Activated gamma-delta T cell (primary cell): ENCODE measurements around the gene CMTM8.

Experiments
- DNase-seq: peaks from one replicate; lab custom pipeline; 2025; lab: John Stamatoyannopoulos, UW

CMTM8 gene

DNA sequence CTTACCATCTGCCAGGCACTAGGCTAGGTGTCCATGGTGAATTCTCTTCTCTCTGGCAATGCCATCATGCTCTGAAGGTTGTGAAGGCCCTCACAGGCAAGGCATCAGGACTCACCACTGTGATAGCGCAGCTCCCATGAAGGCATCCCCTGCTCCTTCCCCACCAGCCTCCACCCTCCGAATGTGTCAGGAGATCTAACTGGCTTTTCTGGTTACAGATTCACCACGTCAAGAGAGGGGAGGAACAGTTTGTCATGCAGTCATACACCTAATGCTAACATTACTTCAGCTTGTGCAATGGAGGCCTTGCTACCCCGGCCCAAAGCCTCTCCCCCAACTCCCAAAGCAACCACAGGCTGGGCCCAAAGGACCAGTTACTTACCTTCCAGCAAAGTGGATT is 8.9 kb upstream of the CMTM8 start:
- no peak for DNase-seq

DNA sequence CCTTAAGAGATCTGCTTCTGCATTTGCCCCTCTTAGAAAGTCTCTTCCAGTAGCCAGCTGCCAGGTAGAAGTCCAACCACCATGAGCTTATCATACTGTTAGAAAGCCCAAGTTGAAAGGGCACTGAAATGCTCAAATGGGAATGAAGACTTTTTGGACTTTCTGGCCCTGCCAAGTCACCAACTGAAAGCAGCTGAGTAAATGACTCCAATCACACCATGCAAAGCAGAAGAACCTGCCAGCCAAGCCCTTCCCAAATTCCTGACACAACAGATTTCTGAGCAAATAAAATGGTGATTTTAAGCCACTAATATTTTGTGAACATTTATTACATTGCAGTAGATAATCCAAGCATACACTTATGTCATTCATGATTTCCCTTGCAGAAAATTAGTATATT is 2.1 kb upstream of the CMTM8 start:
- no peak for DNase-seq

DNA sequence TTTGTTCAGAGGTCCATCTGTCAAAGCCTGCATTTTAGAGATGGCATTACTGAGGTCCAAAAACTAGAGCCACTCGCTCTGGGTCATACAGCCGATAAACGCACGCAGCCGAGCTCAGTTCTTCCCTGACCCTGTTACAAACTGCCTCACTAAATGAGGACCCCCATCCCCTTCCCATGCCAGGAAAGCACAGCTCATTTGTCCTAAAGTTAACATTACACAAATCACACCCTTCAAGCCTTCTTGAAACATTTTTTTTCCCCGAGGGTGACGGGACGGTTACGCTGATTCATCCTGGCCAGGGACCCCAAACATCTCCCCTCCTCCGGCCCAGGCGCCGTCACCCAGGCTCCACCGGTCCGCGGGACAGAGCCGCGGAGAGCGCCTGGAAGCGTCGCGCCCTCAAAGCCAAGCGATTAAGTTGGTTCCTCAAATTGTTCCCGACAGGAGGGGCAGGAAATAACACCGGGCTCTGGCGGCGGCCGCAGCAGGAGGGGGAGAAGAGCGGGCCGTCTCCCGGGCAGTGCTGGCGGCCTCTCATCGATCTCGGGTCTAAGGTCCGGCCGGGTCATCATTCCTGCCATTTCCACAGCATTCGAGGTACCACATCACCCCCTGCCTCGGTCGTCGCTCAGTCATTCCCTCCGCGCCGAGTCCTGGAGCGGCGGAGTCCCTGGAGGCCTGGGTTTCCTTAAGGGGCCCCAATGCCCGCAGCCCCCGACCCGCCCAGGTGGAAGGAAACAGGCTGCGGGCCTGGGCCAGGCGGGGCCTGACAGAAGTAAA is 619 bp upstream of the CMTM8 start:
- no peak for DNase-seq

DNA sequence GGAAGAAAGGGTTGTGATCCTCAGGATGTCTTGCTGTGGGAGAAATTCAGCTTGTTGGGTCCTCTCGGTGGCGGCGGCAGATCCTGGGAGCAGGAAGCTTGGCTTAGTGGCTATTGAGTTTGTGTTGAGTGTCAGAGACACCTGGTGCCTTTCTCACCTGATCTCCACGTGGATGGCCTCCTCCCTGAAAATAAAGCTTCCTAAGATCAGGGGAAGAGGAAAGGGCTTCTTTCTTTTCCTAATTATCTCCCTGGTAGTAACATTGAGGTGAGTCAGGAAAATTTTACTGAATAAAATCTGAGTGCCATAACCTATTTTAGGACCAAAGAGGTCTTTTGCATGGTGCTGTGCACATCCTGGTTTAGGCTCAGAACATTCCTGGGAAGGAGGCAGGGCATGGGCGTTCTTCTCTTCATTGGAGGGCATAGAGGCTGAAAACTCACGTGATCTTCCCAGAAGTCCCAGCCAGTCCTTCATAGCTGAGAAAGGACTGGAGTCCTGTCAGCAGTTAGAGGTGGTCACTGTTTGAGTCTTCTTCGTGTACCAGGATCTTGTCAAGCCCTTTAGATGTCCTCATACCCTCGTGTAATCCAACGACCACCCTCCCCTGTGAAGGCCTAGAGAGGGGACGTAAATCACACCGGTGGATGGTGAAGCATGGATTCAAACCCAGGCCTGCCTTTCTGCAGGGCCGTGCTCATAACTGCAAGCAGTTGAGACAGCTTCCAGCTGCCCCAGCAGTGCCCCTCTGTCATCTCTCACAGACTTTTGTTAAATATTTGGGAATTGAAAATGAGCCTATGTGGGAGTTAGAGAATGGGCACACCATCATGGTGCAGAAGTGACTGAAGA is 1.1 kb downstream of the CMTM8 start:
- no peak for DNase-seq

DNA sequence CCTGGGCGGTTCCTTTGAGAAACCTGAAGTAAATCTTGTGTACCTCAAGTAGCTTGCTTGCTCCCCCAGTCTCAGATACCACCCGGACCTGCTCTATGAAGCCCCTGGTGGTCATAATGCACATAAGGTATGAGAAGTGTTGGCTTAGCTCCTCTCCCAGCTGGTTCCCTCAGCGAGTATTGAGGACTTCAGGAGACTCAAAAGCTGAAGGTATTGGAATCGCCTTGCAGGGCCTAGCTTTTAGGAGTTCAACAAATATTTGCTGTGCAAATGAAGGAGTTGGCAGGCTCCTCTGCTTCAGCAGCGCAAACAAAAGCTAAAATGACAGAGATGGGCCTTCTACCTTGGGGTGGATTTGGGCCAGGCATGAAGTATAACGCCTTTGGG is 1.7 kb downstream of the CMTM8 start:
- DNase-seq = no peak

DNA sequence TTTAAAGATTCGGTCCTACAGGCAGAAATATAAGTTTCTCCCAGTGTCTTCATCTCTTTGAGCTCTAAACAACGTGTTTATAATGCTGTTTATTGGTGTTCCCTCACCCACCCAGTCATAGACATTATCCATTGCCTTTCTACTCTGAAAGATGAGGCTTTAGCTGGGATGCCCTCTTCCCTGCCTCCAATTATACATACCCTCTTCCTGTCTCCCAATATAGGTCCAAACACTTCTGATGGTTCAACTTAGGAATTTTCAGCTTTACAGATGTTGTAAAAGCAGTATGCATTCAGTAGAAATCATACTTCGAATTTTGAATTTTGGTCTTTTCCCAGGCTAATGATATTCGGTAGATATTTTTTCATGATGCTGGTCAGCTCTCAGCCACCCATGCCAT is 2.6 kb downstream of the CMTM8 start:
- DNase-seq = no peak

DNA sequence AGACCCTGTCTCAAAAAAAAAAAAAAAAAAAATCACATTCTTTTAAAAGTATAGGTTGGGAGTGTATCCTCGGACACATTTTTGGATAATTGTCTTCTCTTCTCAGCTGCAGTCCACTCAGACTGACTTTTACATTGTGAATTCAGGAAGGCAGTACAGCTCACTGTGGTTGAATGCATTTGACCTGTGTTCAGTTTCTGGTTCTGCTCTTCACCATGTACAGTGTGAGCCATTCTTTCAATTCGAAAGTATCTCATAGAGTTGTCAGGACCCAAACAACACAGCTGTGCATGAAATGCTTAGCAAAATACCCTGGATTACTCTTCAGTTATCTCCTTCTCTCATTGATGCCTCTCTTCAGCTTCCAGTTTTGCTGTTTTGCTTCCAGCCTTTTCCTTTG is 5.0 kb downstream of the CMTM8 start:
- DNase-seq = no peak

DNA sequence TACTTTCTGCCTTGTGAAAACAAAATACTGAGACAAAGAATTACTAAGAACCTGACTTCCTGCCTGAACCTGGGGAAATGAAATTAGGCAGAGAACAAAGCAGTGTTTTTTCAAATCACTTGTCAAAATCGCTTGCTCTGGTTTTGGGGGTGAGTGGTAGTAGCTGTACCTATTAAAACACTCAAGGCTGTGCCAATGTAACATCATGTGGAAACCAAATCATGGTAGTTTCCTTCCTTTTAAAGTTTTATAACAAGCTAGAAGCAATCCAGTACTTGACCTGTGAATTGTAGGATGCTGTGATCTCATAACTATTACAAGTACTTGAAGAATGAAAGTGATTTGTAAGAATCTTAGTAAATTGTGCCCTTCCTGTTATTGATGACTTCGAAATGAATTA is 6.7 kb downstream of the CMTM8 start:
- DNase-seq = no peak

DNA sequence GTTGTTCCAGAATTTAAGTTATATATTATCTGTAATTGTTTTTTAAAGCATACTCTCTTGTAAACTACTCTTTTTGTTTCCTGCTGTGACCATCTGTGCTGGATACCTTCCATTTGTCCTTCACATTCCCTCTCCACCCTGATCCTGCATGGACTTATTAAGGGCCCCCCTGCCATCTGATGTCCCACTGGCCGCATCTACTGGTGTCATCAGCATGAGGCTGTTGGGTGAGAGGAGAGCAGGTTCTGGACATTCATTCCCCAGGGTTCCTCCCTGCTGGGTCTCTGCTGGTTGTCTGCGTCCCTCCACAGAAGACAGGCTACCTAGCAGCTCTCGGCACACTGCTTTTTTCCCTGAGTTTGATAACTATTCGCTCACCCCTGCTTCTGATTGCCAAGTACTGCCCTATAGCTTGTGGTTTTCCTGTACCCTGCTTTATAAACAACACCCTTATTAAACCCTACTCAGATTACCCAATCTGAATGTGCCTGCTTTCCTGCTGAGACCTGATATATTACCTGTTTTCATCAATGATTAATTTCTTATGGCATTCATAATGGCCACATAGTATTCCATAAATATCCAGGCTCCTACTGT is 7.7 kb downstream of the CMTM8 start:
- no peak for DNase-seq

DNA sequence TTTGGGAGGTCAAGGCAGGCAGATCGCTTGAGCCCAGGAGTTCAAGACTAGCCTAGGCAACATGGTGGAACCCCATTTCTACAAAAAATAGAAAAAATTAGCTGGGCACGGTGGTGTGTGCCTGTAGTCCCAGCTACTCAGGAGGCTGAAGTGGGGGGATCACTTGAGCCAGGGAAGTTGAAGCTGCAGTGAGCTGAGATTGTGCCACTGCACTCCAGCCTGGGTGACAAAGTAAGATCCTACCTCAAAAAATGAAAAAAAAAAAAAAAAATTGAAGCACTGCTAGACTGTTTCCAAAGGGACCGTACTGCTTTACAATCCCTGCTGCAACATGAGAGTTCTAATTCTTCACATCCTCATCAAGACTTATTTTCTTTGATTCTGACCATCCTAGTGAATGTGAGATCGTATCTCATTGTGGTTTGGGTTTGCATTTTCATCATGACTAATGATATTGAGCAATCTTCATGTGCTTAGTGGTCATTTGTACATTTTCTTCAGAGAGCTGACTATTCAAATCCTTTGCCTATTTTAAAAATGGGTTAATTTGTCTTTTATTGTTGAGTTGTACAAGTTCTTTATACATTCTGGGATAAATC is 10.8 kb downstream of the CMTM8 start:
- no peak for DNase-seq

DNA sequence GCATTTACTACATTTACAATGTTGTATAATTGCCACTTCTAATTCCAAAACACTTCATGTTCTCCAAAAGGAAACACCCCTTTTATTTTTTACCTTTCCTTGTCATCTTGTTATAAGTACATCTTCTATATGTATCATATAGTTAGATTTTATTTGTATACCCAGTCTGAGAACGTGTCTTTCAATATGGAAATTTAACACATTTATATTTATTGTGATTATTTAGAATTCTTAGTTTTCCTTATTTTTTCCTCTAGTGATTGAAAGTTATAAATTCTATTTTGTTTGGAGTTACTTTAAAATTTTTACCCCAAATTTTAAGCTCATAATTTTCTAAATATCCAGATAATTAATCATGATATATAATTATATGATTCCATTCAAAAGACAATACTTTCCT is 15.8 kb downstream of the CMTM8 start:
- no peak for DNase-seq

DNA sequence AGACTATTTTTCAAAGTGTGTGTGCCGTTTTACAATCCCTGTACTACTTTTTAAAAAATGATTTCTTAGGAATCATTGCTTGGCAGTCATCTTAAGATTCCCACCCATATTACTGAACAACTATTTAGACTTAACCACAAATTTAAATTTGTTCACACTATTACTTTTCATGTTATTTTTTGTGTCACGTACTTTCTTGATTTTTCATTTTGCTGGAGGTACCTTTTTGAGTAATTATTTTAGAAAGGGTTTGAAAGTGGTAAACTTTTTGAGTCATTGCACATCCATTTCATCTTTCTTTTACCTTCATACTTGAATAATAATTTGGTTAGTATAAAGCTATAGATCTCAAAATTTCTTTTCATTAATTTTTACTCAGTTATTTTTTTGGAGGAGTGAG is 16.9 kb downstream of the CMTM8 start:
- DNase-seq = no peak

DNA sequence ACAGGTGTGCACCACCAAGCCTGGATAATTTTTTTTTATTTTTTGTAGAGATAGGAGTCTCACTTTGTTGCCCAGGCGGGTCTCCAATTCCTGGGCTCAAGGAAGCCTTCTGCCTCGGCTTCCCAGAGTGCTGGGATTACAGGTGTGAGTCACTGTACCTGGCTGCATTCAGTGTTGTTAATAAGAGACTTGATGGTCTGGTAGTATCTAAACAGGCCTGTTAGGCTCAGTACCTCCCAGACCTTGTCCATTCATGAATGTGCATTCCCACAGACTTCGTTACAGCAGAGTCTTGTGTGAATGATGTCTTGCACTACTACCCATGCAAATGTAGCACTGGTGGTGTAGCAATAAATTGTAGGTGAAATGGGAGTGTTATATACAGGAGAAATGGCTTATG is 17.7 kb downstream of the CMTM8 start:
- DNase-seq = no peak

DNA sequence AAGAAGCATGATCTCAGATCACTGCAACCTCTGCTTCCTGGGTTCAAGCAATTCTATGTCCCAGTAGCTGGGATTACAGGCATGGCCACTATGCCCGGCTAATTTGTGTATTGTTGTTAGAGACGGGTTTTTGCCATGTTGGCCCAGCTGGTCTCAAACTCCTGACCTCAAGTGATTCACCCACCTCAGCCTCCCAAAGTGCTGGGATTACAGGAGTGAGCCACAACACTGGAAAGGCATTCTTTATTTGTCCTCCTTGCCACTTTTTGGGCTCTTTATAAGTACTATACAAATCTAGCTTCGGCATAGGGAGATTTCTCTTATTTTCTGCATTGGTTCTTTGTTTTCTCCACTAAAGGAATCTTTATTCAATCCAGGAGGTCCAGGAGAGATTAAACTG is 18.6 kb downstream of the CMTM8 start:
- no peak for DNase-seq

DNA sequence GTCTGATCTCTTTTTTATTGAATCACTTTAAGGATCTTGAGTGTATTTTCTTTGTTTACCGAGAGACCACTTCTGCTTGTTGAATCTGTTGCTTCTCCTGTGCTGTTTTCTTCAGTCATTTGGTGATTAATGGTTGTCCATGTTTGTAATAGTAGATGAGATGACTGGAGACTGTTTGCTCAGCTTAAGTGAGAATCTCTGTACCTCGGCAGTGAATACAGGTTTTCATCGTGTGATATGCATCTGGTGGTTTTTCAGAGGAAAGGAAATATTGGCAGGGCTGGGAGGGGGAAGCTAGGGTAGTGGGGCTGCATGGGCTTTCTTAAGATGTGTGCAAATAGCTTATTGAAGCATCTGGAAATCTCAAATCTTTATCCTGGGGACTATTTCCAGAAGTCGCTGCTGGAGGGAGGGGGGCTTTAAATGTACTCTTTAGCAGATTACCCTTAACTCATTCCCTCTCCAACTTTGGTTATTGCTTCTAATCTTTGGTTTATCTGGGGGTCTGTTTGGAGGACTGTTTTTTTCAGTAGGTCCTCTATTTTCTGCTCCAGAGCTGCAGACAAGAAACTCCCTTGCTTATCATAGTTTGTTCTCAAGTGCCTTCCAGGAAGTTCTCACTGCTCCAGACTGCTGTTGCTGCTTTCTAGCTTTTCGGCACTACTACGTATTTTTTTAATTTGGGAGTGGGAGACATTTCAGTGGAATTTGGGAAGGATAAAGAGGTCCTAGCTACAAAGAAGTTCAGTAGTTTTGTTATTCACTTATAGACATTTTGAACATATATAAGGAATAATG is 19.4 kb downstream of the CMTM8 start:
- DNase-seq = no peak

DNA sequence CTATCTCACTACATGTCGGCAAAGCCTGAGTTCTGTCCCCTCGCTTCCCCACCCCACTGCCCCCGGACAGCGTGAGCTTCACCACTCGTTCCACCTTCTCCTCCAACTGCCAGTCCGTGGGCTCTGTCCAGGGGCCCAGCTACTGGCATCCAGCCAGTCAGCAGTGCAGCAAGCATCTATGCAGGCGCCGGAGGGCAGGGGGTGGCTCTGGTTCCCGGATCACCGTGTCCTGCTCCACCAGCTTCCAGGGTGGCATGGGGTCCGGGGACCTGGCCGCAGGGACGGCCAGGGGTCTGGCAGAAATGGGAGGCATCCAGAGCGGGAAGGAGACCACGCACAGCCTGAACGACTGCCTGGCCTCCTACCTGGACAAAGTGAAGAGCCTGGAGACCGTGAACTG is 20.4 kb downstream of the CMTM8 start:
- DNase-seq = no peak

DNA sequence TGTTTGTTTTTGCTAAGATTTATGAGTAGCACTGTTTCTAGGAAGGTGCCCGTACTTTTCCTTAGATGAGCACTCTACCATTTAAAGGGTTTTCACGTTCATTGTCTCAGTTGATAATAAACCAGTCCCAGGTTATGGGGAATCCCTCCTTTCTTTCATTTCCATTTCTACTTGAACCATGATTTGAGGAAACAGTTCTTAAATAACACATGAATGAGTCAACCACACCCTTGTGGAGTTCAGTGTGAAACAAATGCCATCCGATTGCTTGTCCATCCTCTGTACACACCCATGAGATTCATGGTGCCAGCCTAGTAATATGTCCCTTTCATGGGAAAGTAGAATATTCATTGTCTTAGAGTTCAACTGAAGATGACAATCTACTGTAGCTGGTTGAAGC is 23.1 kb downstream of the CMTM8 start:
- DNase-seq = no peak

DNA sequence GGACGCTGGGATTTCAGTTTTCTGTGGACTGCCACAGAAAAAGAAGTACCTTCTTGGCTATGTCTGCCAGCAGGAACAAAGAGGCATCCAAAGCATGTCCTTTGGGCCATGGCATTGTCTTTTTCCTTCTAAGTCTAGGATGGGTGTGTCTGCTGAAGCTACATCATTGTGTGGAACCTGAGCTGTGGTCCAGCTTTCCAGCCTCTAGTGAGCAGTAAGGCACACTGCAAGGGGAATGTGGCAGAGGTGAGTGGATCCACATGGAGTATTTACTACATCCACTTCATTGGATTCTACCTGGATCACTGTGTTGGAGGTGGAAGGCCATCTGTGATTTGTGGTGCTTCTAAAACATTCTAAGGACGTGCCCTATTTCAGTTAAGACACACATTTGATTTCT is 23.7 kb downstream of the CMTM8 start:
- DNase-seq = no peak

DNA sequence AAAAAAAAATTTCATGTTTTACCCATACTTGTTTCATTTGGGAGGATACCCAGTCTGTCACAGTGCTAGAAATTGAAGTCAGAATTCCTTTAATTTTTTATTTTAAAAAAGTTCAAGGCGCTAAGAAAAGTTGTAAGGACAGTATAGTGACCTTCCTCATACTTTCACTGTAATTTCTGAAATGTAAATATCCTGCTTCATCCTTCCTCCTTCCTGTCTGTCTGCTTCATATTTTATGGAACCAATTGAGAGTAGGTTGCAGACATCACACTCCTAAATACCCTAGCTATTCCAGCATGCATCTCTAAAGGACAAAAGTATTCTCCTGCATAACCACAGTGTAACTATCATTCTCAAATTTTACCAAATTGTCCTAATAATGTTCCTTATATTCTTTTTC is 35.8 kb downstream of the CMTM8 start:
- DNase-seq = no peak

DNA sequence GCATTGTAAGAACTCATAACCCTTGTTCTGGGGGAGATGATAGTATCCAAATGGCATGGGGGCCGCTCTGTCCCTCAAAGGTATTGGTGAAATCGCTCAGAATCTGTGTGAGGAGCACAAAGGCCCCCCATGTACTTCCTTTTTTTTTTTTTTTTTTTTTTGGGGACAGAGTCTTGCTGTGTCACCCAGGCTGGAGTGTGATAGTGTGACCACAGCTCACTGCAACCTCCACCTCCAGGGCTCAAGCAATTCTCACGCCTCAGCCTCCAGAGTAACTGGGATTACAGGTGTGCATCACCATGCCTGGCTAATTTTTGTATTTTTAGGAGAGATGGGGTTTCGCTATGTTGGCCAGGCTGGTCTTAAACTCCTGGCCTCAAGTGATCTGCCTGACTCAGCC is 37.0 kb downstream of the CMTM8 start:
- no peak for DNase-seq

DNA sequence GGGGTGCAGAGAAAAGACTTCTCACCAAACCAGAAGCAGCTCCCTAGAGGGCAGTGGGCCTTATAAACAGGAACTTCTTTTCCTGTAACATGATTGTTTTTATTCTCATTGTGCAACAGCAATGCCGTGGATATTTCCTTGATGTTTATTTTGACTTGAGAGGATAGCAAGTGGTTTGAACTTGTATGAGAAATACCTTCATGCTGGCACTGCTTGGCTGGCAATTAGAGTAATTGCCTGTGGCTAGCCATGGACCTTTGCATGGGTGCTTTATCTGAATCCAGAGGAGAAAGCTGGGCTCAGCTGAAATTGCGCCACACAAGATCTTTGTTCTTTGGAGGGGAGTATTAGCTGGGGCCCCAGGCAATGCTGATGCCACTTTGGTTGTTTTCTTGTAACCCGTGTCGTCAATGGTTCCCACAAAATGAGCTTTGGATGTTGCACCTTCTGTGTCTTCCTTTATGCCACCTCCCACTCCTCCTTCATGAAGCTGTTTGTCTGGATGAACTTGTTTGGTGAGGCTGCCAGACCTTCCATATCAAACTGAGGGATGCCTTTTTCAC is 37.9 kb downstream of the CMTM8 start:
- DNase-seq = no peak

DNA sequence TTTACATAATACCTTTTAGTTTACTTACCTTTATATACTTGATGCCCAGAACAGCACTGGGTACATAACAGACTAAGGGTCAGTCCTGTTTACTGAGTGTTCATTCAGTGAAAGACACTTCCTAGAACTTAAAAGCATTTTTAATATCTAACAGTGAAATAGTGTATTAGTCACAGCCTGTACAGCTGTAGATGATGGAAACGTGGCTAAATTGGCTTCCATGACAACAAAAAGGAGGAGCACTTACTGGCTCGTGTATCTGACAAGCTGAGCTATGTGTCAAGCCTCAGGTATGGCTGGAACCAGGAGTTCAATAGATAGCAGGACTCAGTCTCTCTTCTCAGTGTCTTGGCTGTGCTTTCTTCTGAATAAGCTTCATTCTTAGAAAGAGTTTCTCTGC is 40.2 kb downstream of the CMTM8 start:
- DNase-seq = no peak
